SK-N-MC (cell line): Measurements from ENCODE around the gene IL36B.
"Not testable (repeated sequence)": the region's sequence is repeated elsewhere in the genome, so short reads cannot be mapped to it uniquely, and the experiment has no call there.

ENCODE experiments used
- DNase-seq: peaks from one replicate; pipeline ENCODE4 v3.0.0-alpha.2; 2011; ENCODE audit warnings: low read depth, low spot score
- H3K27ac ChIP-seq: fragments of 200-600 bp; sonication (generic); 2 replicates; pipeline ENCODE4 v1.5.1; 2016; ENCODE audit warnings: mixed run types
- H3K36me3 ChIP-seq: fragments of 200-600 bp; sonication (generic); 2 replicates; pipeline ENCODE4 v1.6.1; 2017; ENCODE audit warnings: antibody characterized with exemption, low read length, mixed read lengths; ENCODE audit not compliant: insufficient read depth
- H3K4me3 ChIP-seq: fragments of 200-600 bp; sonication (generic); 2 replicates; pipeline ENCODE4 v1.5.1; 2016
- H3K9ac ChIP-seq: fragments of 200-600 bp; sonication (generic); 2 replicates; pipeline ENCODE4 v1.8.0; 2017; ENCODE audit warnings: mixed run types, mixed read lengths; ENCODE audit not compliant: insufficient read length
- H3K9me3 ChIP-seq: fragments of 200-600 bp; sonication (generic); 2 replicates; pipeline ENCODE4 v1.6.1; 2017; ENCODE audit warnings: low read depth, mild to moderate bottlenecking, antibody characterized with exemption, low read length, moderate library complexity, mixed read lengths
- EZH2 ChIP-seq: fragments of 200-600 bp; sonication (generic); IDR thresholded peaks from one replicate; pipeline ENCODE4 v1.6.1; 2017; ENCODE audit warnings: antibody characterized with exemption
- FOXP2 ChIP-seq: optimal IDR thresholded peaks from 2 replicates; pipeline ENCODE3; 2011; ENCODE audit warnings: mild to moderate bottlenecking, moderate library complexity; ENCODE audit not compliant: insufficient read depth; ENCODE audit errors: extremely low read length, control extremely low read depth
- POLR2AphosphoS5 ChIP-seq: IDR thresholded peaks from 2 replicates; pipeline ENCODE4 v1.6.1; 2012; ENCODE audit warnings: mild to moderate bottlenecking, low read depth, low read length, borderline replicate concordance

Gene IL36B

DNA sequence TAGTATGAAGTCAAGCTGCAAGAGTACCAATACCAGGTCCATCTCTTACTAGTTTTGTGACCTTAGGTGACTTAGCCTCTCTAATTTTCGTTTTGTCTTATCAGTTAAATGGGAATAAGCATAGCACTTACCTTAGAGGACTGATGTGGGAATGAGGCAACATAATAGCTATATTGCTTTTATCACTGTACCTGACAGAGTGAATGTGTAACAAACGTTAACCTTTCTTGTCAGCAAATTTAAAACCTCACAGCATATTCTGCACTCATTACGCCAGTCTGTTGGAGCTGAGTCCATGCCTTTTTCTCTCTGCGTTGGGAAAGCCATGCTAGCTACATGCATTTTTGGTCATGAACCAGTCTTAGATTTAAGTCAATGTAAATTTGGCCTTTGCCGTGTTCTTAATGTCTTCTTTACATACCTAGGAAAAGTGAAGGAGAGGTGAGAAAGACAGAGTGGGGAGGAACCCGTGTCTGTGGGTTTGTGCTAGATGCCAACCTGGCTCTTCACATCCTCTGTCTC is at the start of gene IL36B:
TSS of gene IL36B (minus strand) at position 472 of the 522 bp plus-strand sequence.
- no peak within 1 kb of the TSS for H3K4me3 ChIP-seq
- DNase-seq = no peak
- TF ChIP-seq EZH2 (no peak), POLR2AphosphoS5 (no peak), FOXP2 (no peak)
- no peak within 1 kb of the TSS for H3K27ac ChIP-seq
- H3K9me3 ChIP-seq = no peaks in the 10 kb centered on the region
- no peaks in the 10 kb centered on the region for H3K36me3 ChIP-seq
- H3K9ac ChIP-seq = no peak within 1 kb of the TSS

DNA sequence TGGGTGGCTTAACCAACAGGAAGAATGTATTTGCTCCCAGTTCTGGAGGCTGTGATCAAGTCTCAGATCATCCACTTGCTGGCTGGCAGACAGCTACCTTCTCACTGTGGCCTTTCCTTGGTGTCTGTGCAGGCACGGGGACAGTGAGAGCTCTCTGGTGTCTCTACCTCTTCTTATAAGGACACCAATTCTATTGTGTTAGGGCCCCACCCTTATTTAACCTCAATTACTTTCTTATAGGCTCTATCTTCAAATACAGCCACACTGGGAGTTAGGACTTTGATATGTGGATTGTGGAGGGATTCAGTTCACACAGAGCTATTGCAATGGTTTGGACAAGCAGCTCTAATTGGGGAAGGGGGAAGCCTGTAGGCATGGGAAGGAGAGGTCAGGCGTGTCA is 49.5 kb upstream of the IL36B start:
- no peak overlapping the region for H3K4me3 ChIP-seq
- no peak for TF ChIP-seq POLR2AphosphoS5
- TF ChIP-seq EZH2 = no peak
- TF ChIP-seq FOXP2 = no peak
- H3K27ac ChIP-seq = no peak overlapping the region
- H3K9me3 ChIP-seq = no peaks in the 10 kb centered on the region
- no peak for DNase-seq
- H3K36me3 ChIP-seq = no peaks in the 10 kb centered on the region
- H3K9ac ChIP-seq = no peak overlapping the region

DNA sequence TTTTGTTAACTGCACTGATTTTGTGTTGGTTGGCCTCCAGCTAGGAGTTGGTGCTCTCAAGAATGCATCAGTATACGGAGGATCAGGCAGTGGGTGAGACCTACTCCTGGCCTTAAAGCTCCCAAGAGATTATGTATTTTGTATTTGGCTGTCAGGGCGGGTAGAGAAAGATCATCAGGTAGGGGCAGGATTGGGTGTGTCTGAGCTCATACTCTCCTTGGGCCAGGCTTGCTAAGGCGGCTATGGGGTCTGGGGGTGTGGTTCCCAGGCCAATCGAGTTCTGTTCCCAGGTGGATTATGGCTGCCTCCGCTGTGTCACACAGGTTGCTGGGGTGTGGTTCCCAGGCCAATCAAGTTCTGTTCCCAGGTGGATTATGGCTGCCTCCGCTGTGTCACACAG is 45.9 kb upstream of the IL36B start:
- no peak overlapping the region for H3K27ac ChIP-seq
- H3K9ac ChIP-seq = no peak overlapping the region
- no peaks in the 10 kb centered on the region for H3K36me3 ChIP-seq
- H3K9me3 ChIP-seq = no peaks in the 10 kb centered on the region
- no peak for DNase-seq
- no peak for TF ChIP-seq FOXP2
- no peak for TF ChIP-seq POLR2AphosphoS5
- TF ChIP-seq EZH2 = no peak
- no peak overlapping the region for H3K4me3 ChIP-seq

DNA sequence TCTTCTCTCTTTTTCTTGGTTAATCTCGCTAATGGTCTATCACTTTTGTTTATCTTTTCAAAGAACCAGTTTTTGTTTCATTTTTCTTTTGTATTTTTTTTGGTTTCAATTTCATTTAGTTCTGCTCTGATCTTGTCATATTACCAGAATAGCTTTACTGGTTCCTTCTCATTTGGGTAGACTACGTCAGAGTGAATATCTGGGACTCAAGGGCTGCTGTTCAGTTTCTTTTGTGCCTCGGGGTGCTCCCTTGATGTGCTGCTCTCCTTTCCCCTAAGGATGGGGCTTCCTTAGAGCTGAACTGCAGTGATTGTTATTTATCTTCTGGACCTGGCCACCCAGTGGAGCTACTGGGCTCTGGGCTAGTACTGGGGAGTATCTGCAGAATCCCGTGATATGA is 45.4 kb upstream of the IL36B start:
- H3K4me3 ChIP-seq = no peak overlapping the region
- no peak overlapping the region for H3K9ac ChIP-seq
- no peaks in the 10 kb centered on the region for H3K9me3 ChIP-seq
- no peak for TF ChIP-seq EZH2
- no peak for TF ChIP-seq FOXP2
- TF ChIP-seq POLR2AphosphoS5 = no peak
- no peaks in the 10 kb centered on the region for H3K36me3 ChIP-seq
- no peak for DNase-seq
- no peak overlapping the region for H3K27ac ChIP-seq

DNA sequence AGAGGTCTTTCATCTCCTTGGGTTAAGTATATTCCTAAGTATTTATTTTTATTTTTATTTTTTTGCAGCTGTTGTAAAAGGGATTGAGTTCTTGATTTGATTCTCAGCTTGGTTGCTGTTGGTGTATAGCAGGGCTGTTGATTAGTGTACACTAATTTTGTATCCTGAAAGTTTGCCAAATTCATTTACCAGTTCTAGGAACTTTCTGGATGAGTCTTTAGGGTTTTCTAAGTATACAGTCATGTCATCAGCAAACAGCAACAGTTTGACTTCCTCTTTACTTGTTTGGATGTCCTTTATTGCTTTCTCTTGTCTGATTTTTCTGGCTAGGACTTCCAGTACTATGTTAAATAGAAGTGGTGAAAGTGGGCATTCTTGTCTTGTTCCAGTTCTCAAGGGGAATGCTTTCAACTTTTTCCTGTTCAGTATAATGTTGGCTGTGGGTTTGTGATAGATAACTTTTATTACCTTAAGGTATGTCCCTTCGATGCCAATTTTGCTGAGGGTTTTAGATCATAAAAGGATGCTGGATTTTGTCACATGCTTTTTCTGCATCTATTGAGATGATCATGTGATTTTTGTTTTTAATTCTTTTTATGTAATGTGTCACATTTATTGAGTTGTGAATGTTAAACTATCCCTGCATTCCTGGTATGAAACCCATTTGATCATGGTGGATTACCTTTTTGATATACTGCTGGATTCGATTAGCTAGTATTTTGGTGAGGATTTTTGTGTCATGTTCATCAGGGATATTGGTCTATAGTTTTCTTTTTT is 44.4 kb upstream of the IL36B start:
- not testable (repeated sequence) for H3K4me3 ChIP-seq, H3K36me3 ChIP-seq, H3K9ac ChIP-seq, H3K27ac ChIP-seq, DNase-seq, H3K9me3 ChIP-seq

DNA sequence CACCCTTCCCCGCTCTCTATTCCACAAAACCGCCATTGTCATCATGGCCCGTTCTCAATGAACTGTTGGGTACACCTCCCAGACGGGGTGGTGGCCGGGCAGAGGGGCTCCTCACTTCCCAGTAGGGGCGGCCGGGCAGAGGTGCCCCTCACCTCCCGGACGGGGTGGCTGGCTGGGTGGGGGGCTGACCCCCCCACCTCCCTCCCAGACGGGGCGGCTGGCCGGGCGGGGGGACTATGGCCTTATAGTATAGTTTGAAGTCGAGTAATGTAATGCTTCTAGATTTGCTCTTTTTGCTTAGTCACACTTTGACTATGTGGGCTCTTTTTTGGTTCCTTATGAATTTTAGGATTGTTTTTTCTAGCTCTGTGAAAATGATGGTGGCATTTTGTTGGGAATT is 43.6 kb upstream of the IL36B start:
- DNase-seq, H3K27ac ChIP-seq, H3K9me3 ChIP-seq, H3K36me3 ChIP-seq, H3K4me3 ChIP-seq, H3K9ac ChIP-seq: not testable (repeated sequence)

DNA sequence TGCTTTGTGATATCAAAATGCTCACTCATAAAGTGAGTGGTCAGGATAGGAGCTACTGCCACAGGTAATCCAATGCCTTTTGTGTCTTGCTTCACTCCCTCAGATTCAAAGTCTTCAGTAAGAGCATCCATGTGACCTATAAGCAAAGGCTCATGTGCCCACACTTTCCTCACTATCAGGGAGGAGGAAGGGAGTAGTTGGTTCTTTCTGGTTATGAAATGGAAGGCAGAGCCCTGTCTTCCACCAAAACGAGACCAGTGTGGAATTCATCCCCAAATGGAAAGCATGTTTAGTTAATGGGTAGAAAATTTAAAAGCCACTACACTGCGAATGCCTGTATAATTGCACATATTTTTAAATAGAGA is 40.9 kb upstream of the IL36B start:
- DNase-seq = no peak
- no peaks in the 10 kb centered on the region for H3K9me3 ChIP-seq
- H3K9ac ChIP-seq = no peak overlapping the region
- TF ChIP-seq POLR2AphosphoS5 (no peak), FOXP2 (no peak), EZH2 (no peak)
- no peaks in the 10 kb centered on the region for H3K36me3 ChIP-seq
- no peak overlapping the region for H3K27ac ChIP-seq
- H3K4me3 ChIP-seq = no peak overlapping the region

DNA sequence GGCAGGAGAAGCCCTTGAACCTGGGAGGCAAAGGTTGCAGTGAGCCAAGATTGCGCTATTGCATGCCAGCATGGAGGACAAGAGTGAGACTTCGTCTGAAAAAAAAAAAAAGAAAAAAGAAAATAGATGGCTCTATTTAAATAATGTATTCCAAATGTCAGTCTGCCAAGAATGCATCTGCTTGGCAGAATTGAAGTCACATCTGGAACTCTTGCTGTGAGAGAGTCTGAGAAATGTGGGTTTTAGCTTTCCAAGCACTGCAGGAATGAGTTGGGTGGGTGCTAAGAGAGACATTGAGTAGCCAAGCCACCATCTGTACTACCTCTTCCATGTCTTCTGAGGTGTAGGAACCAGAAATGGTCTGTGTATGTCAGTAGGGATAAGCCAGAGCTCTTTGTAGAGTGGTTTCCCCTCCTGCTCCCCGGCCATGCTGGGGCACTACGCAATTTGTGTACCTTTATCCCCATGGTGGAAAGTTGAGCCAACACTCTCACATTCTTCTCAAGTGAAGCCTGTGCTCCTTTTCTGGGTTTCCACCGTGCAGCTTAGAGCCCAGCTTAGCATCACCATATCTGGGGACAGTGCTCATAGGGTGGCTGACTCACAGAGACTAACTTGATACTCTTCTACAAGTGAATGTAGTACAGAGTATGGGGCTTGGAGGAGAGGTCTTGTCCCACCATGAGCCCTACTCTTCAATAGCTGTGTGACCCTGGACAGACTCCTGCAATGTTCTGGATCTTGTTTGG is 40.4 kb upstream of the IL36B start:
- TF ChIP-seq FOXP2 = no peak
- no peak for TF ChIP-seq POLR2AphosphoS5
- TF ChIP-seq EZH2 = no peak
- H3K9me3 ChIP-seq = no peaks in the 10 kb centered on the region
- no peaks in the 10 kb centered on the region for H3K36me3 ChIP-seq
- no peak overlapping the region for H3K9ac ChIP-seq
- no peak overlapping the region for H3K4me3 ChIP-seq
- H3K27ac ChIP-seq = no peak overlapping the region
- no peak for DNase-seq

DNA sequence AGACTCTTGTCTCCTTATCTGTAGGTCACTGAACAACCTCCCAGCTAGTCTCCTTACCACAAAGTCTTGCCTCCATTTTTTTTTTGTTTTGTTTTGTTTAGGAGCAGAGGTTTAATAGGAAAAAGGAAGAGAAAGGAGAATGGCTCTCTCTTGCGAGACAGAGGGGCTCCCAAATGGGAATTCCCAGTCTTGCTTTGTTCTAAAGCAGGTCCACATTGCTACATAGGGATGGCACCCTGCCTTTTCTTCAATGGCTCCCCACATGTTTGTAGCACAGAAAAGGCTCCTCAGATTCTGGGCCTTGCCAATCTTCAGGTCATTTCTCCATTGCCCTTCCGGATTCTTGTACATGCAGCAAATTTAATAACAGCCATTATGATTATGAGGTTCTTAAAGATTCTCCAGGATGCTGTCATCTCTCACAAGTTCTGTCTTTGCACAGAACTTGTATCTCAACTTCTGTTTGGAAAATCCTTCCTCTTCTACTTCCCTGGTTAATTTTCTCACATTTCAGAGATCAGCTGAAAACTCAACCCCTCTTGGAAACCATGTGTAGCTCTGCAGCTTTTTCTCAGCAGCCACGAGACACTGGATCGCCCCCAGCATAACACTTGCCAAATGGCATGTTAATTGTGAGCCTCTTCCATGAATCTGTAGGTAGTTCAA is 38.7 kb upstream of the IL36B start:
- Histone ChIP-seq H3K9ac (no peak overlapping the region), H3K36me3 (no peaks in the 10 kb centered on the region), H3K9me3 (no peaks in the 10 kb centered on the region), H3K4me3 (no peak overlapping the region), H3K27ac (no peak overlapping the region)
- TF ChIP-seq FOXP2 (no peak), POLR2AphosphoS5 (no peak), EZH2 (no peak)
- no peak for DNase-seq
